Epidermal melanocyte (primary cell): ENCODE data around the gene LMX1B.
"Not testable (repeated sequence)": the region's sequence is repeated elsewhere in the genome, so short reads cannot be mapped to it uniquely, and the experiment has no call there.

Experiments
- DNase-seq: peaks from one replicate; pipeline ENCODE4 v3.0.0; 2011; ENCODE audit warnings: low spot score; ENCODE audit not compliant: insufficient read length

Gene LMX1B

GRCh38 chr9:126613651-126614050 is at the start of gene LMX1B:
Gene LMX1B (plus strand): TSS chr9:126613928. CDS start chr9:126614450, 522 bp downstream.
- DNase-seq: no peak

- no peak for DNase-seq
Observed at GRCh38 chr9:126564128-126564527, 49.6 kb upstream of the LMX1B start.

GRCh38 chr9:126564716-126565115 is 49.0 kb upstream of the LMX1B start:
- no peak for DNase-seq

GRCh38 chr9:126565336-126566128 is 48.2 kb upstream of the LMX1B start:
- DNase-seq: no peak

GRCh38 chr9:126569036-126569435 is 44.7 kb upstream of the LMX1B start:
- no peak for DNase-seq

GRCh38 chr9:126578029-126578428 is 35.7 kb upstream of the LMX1B start:
- no peak for DNase-seq

GRCh38 chr9:126580319-126580718 is 33.4 kb upstream of the LMX1B start:
- not testable (repeated sequence) for DNase-seq

GRCh38 chr9:126581893-126582292 is 31.8 kb upstream of the LMX1B start:
- no peak for DNase-seq

GRCh38 chr9:126582427-126582826 is 31.3 kb upstream of the LMX1B start:
- DNase-seq: no peak

GRCh38 chr9:126583144-126583760 is 30.5 kb upstream of the LMX1B start:
- no peak for DNase-seq

- DNase-seq: no peak
Observed at GRCh38 chr9:126584611-126585010, 29.1 kb upstream of the LMX1B start.

GRCh38 chr9:126586236-126586635 is 27.5 kb upstream of the LMX1B start:
- DNase-seq: no peak

GRCh38 chr9:126587187-126588185 is 26.2 kb upstream of the LMX1B start:
- no peak for DNase-seq

- no peak for DNase-seq
Observed at GRCh38 chr9:126588491-126589168, 25.1 kb upstream of the LMX1B start.

- DNase-seq: no peak
Observed at GRCh38 chr9:126589349-126589748, 24.4 kb upstream of the LMX1B start.

GRCh38 chr9:126591083-126591482 is 22.6 kb upstream of the LMX1B start:
- no peak for DNase-seq

GRCh38 chr9:126591922-126592321 is 21.8 kb upstream of the LMX1B start:
- DNase-seq: no peak

- DNase-seq: no peak
Observed at GRCh38 chr9:126592461-126592860, 21.3 kb upstream of the LMX1B start.

- DNase-seq: no peak
Observed at GRCh38 chr9:126595982-126596381, 17.7 kb upstream of the LMX1B start.

GRCh38 chr9:126599047-126599650 is 14.6 kb upstream of the LMX1B start:
- DNase-seq: no peak
